Common myeloid progenitor, CD34-positive (primary cell): ENCODE data around the gene FRMD7.
"Not testable (repeated sequence)": the region's sequence is repeated elsewhere in the genome, so short reads cannot be mapped to it uniquely, and the experiment has no call there.

Experiments
- CTCF ChIA-PET: fragments of 350-600 bp; sonication (Branson Sonifier 250); formaldehyde crosslinking; loops from one replicate; lab custom pipeline; 2021; ENCODE audit warnings: antibody characterized with exemption; lab: Charles Lee
- POLR2A ChIA-PET: fragments of 350-600 bp; sonication (Branson Sonifier 250); formaldehyde crosslinking; loops from one replicate; lab custom pipeline; 2021; ENCODE audit warnings: antibody characterized with exemption; lab: Charles Lee
- DNase-seq, 3 donors: peaks; one replicate each; pipeline versions ENCODE4 v3.0.0 to v3.0.0-alpha.2; 2013
- H3K27ac ChIP-seq, 2 experiments: 1 replicate in 1 of 2; 2 replicates in 1 of 2; pipeline ENCODE4 v1.7.0; 2013; ENCODE audit warnings: inconsistent platforms in 2 of 2, low read length in 2 of 2, mild to moderate bottlenecking in 2 of 2, low read depth in 1 of 2, moderate library complexity in 1 of 2; ENCODE audit not compliant: severe bottlenecking in 2 of 2, insufficient read depth in 1 of 2, poor library complexity in 1 of 2
- H3K27me3 ChIP-seq, 5 experiments: replicated peaks in 2 of 5; 1 replicate in 3 of 5; 2 replicates in 2 of 5; pipeline versions ENCODE4 v1.6.1 to v1.7.0; 2013; ENCODE audit warnings: low read length in 4 of 5, mild to moderate bottlenecking in 2 of 5, moderate library complexity in 2 of 5, inconsistent platforms in 1 of 5; ENCODE audit not compliant: insufficient read depth in 5 of 5, control insufficient read depth in 4 of 5
- H3K36me3 ChIP-seq, 4 experiments: 1 replicate in 2 of 4; 2 replicates in 2 of 4; pipeline versions ENCODE4 v1.6.1 to v1.7.0; 2013; ENCODE audit warnings: low read length in 3 of 4, control low read depth in 1 of 4, mild to moderate bottlenecking in 1 of 4; ENCODE audit not compliant: control insufficient read depth in 4 of 4, insufficient read depth in 4 of 4
- H3K4me1 ChIP-seq, 4 experiments: 1 replicate in 3 of 4; 2 replicates in 1 of 4; pipeline versions ENCODE4 v1.6.1 to v1.7.1; 2013; ENCODE audit warnings: low read length in 3 of 4, mild to moderate bottlenecking in 3 of 4, control low read depth in 1 of 4, inconsistent platforms in 1 of 4, moderate library complexity in 1 of 4; ENCODE audit not compliant: control insufficient read depth in 4 of 4, insufficient read depth in 4 of 4; ENCODE audit errors: control extremely low read depth in 1 of 4
- H3K4me3 ChIP-seq, 7 experiments: 1 replicate in 4 of 7; 2 replicates in 3 of 7; pipeline versions ENCODE4 v1.5.1 to v1.7.0; 2013; ENCODE audit warnings: mild to moderate bottlenecking in 7 of 7, low read length in 6 of 7, moderate library complexity in 6 of 7, inconsistent platforms in 2 of 7, low read depth in 2 of 7, control low read depth in 1 of 7; ENCODE audit not compliant: insufficient read depth in 4 of 7, control insufficient read depth in 1 of 7; ENCODE audit errors: extremely low read depth in 1 of 7
- H3K9me3 ChIP-seq, 5 experiments: 1 replicate in 4 of 5; 2 replicates in 1 of 5; pipeline versions ENCODE4 v1.6.1 to v1.7.1; 2013; ENCODE audit warnings: low read length in 4 of 5, mild to moderate bottlenecking in 2 of 5, inconsistent platforms in 1 of 5, low read depth in 1 of 5, moderate library complexity in 1 of 5; ENCODE audit not compliant: control insufficient read depth in 4 of 5, insufficient read depth in 2 of 5; ENCODE audit errors: control extremely low read depth in 1 of 5
- WGBS: methylation state at CpG from one replicate; pipeline ENCODE4 v1.1.5; 2013; ENCODE audit not compliant: insufficient coverage; 5-methylcytosine and 5-hydroxymethylcytosine counted together

Gene FRMD7

DNA sequence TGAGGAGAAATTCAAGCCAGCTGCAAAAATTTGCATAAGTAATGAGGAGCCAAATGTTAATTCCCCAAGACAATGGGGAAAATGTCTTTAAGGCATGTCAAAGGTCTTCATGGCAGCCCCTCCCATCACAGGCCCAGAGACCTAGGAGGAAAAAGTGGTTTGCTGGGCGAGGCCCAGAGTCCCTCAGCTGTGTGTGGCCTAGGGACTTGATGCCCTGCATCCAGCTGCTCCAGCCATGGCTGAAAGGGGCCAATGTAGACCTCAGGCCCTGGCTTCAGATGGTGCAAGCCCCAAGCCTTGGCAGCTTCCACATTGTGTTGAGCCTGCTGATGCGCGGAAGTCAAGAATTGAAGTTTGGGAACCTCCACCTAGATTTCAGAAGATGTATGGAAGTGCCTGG lies 35.3 kb upstream of the FRMD7 start:
- DNase-seq, H3K27ac ChIP-seq, H3K4me3 ChIP-seq, CTCF ChIA-PET, H3K36me3 ChIP-seq, H3K27me3 ChIP-seq, H3K4me1 ChIP-seq, H3K9me3 ChIP-seq, POLR2A ChIA-PET: not testable (repeated sequence)
- 91% methylated on average over 3 of the region's 3 CpGs for WGBS

DNA sequence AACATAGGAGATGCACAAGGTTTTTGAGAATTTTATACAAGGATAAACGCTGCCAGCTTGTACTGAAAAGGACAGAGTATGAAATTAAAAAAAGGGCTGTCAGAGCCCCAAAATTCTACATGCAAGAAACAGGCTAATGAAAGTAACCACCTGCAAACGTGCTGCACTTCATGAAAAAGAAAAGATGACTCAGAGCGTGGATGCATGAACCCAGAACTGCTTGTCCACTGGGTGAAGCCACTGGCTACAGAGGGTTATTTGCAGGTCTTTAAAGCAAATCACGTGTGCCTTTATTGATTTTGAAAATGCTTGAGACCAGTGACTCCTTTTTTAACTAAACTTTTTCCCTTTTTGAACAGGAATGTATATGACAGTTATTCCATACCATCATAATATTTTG lies 25.3 kb upstream of the FRMD7 start:
- Histone ChIP-seq H3K4me1 (no peaks in the 10 kb centered on the region), H3K9me3 (peaks cover 0 to 1% (median 0%) of the 10 kb centered on the region in 5 experiments), H3K36me3 (no peaks in the 10 kb centered on the region), H3K27me3 (peaks cover 0 to 2% (median 0%) of the 10 kb centered on the region in 5 experiments), H3K4me3 (no peak overlapping the region), H3K27ac (no peak overlapping the region)
- DNase-seq, result no peak
- CTCF ChIA-PET, result no interaction called here
- 53% methylated on average over 3 of the region's 4 CpGs for WGBS
- POLR2A ChIA-PET, result no interaction called here

DNA sequence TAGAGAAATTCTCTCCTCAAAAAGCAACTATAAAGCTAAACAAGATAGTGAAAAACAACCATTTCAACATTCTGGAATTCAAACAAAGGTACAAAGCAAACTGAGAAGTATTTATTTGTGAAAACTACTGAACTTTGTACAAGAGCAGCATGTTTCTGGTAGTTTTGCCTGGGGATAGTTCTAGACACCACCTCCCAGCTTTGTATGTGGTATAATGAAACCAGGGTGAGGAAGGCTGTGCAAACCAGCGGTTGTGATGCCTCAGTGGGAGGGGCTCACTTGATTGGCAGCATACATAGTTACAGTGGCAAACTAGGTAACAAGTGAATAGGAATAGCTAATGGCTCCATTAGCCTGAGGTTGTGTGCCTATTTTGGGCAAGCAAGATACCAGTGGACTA lies 18.6 kb upstream of the FRMD7 start:
- Histone ChIP-seq H3K9me3 (no peaks in the 10 kb centered on the region), H3K36me3 (no peaks in the 10 kb centered on the region), H3K27ac (no peak overlapping the region), H3K4me3 (no peak overlapping the region), H3K27me3 (no peaks in the 10 kb centered on the region), H3K4me1 (no peaks in the 10 kb centered on the region)
- no peak for DNase-seq
- ChIA-PET POLR2A (no interaction called here), CTCF (no interaction called here)
- WGBS, result 60% methylated on average over 1 of the region's 1 CpG

DNA sequence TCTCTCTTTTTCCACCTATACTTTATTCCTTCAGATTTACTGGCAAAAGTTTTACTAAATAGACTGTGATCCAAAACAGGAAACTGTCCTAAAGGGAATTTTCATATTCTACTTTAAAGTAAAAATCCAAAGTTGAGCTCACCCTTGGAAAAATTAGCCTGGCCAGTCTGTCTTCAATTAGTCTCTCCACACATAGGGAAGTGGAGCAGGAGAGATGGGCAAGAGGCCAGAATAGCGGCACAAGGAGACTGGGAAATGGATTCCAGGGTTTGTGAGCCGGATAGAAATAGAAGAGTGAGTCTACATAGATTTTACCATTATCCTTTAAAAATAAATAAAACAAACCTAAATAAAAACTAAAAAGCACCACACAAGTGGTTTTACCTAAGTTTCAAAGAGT lies 16.2 kb upstream of the FRMD7 start:
- Histone ChIP-seq H3K36me3 (no peaks in the 10 kb centered on the region), H3K27ac (no peak overlapping the region), H3K4me1 (no peaks in the 10 kb centered on the region), H3K27me3 (no peaks in the 10 kb centered on the region), H3K4me3 (no peak overlapping the region), H3K9me3 (no peaks in the 10 kb centered on the region)
- CTCF ChIA-PET, result no interaction called here
- POLR2A ChIA-PET, result no interaction called here
- DNase-seq, result no peak
- WGBS, result no CpG with 5 or more reads among the region's 2 CpGs

DNA sequence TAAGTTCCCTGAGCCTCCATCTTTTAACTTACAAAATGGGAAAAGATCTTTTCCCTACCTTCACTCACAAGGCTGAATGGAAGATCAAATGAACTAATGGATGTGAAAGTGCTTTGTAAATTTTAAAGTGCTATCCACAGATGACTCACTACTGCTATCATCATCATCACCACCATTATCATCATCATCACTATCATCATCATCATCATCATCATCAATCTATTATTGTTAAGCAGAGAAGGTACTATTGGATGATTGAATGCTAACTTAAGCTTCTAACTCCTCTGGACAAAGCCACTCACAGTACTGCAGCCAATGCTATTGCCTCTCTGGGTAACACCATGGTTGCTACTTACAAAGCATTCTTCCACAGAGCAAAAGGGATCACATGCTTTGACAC lies 1.9 kb downstream of the FRMD7 start:
- peaks cover 0 to 10% (median 0%) of the 10 kb centered on the region in 5 experiments for H3K27me3 ChIP-seq
- H3K4me3 ChIP-seq, result no peak overlapping the region
- H3K27ac ChIP-seq, result no peak overlapping the region
- ChIA-PET POLR2A (no interaction called here), CTCF (no interaction called here)
- no peaks in the 10 kb centered on the region for H3K4me1 ChIP-seq
- H3K9me3 ChIP-seq, result no peaks in the 10 kb centered on the region
- no peaks in the 10 kb centered on the region for H3K36me3 ChIP-seq
- DNase-seq, result no peak

DNA sequence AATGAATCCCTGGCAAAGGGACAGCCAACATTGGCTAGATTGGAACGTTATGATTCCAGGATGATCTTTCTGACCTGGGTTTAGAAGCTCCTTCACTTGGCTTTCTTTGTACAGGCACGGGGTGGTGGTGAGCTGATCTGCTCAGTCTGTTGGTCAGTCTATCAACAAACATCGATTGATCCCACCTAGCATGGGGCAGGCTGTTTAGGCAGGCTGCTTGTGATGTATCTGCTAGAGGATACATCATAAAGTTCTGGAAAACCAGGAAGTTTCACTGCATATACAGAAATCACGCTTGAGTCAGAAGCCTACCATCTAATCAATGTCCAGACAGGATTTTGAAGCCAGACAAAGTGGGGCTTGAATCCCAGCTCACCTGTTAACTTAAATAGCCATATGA lies 6.9 kb downstream of the FRMD7 start:
- H3K36me3 ChIP-seq, result no peaks in the 10 kb centered on the region
- H3K27me3 ChIP-seq, result no peaks in the 10 kb centered on the region
- no peaks in the 10 kb centered on the region for H3K9me3 ChIP-seq
- no peaks in the 10 kb centered on the region for H3K4me1 ChIP-seq
- no peak overlapping the region for H3K27ac ChIP-seq
- H3K4me3 ChIP-seq, result no peak overlapping the region
- 72% methylated on average over 3 of the region's 4 CpGs for WGBS
- POLR2A ChIA-PET, result no interaction called here
- CTCF ChIA-PET, result no interaction called here
- no peak for DNase-seq

DNA sequence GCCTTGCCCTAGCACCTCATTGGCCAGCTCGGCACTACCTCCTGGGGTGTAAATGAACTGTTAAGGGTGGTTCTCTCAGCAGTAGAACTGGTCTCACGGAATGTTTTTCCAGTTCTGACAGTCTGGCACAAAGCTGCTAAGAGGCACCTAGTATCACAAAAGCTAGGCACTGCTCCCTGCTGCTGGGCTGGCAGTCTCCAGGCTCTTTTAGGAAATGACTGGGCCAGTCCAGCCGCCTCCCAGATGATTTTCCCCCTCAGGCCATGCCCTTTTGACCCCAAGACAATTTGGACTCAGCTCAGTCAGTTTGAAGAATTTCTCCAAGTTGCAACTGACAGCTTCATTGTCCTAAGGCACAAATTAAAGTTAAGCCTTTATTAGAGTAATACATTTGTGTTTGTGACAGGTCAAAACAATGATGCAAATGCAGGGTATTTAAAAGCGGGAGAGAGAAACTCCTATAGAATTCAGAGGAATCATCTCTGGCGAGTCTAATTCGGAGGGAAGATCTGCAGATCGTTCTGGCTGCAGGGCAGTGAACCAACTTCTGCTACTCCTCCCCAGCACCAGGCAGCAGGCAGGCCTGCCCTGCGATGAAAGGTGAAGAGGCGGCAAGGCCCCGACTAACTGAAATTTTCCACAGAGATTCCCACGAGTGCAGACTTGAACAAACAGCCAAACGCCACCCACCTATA lies 7.9 kb downstream of the FRMD7 start:
- Histone ChIP-seq H3K9me3 (no peaks in the 10 kb centered on the region), H3K4me3 (no peak overlapping the region), H3K36me3 (no peaks in the 10 kb centered on the region), H3K4me1 (no peaks in the 10 kb centered on the region), H3K27me3 (no peaks in the 10 kb centered on the region), H3K27ac (no peak overlapping the region)
- 83% methylated on average over 9 of the region's 12 CpGs for WGBS
- no peak for DNase-seq
- ChIA-PET CTCF (no interaction called here), POLR2A (no interaction called here)
